Activated naive CD8-positive, alpha-beta T cell (primary cell): Measurements from ENCODE around the gene SUMO3.

Experiments
- H3K27ac Mint-ChIP-seq: one replicate; pipeline ENCODE4 v1.8.0; 2021; ENCODE audit warnings: mixed read lengths
- H3K27me3 Mint-ChIP-seq: one replicate; pipeline ENCODE4 v1.8.0; 2021; ENCODE audit warnings: mixed read lengths
- H3K36me3 Mint-ChIP-seq: one replicate; pipeline ENCODE4 v1.8.0; 2021; ENCODE audit warnings: mixed read lengths
- H3K4me1 Mint-ChIP-seq: one replicate; pipeline ENCODE4 v1.8.0; 2021; ENCODE audit warnings: low read depth, mixed read lengths
- H3K4me3 Mint-ChIP-seq: one replicate; pipeline ENCODE4 v1.8.0; 2021; ENCODE audit warnings: mild to moderate bottlenecking, mixed read lengths
- H3K9me3 Mint-ChIP-seq: one replicate; pipeline ENCODE4 v1.8.0; 2021; ENCODE audit warnings: low read depth, mixed read lengths

The SUMO3 gene

DNA sequence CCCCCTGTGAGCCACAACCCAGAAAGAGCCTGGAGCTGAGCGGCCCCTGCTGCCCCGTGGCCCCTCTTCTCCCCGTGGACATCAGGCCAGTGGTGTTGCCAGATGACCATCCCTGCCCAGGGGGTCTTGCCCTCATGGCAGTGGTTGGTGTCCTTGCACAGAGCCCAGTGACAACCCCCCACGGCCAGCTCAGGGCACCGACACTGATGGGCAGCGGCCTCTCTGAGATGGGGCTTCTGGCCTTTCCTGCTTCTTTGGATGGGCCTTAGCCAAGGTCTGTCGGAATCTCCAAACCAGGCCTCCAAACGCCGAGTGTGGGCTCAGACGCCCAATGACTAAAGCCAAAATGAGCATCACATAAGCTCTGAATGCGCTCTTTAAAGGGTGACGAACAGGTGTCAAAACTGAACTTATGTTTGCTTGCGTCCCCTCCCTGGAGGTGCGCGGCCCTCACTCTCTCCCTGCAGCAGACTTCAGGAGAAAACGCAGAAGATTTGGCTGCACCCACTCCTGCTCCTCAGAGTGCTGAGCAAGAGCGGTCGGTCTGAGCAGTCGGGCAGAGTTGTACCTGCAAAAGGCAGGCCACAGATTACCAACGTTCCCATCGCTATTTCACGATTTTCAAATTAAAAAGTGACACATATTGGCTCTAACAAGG, 58.1 kb downstream of the SUMO3 start:
- Mint-ChIP-seq H3K4me1 (peaks cover 3% of the 10 kb centered on the region), H3K27ac (no peak overlapping the region), H3K36me3 (no peaks in the 10 kb centered on the region), H3K4me3 (no peak overlapping the region), H3K27me3 (no peaks in the 10 kb centered on the region), H3K9me3 (peaks cover 4% of the 10 kb centered on the region)

- no peaks in the 10 kb centered on the region for H3K27me3 Mint-ChIP-seq
- peaks cover 3% of the 10 kb centered on the region for H3K4me1 Mint-ChIP-seq
- no peak overlapping the region for H3K27ac Mint-ChIP-seq
- H3K36me3 Mint-ChIP-seq = no peaks in the 10 kb centered on the region
- H3K4me3 Mint-ChIP-seq = no peak overlapping the region
- H3K9me3 Mint-ChIP-seq = peaks cover 5% of the 10 kb centered on the region
These were observed 58.9 kb downstream of the SUMO3 start for GRCh38 chr21:44758781-44759627.

- Mint-ChIP-seq H3K4me1 (peaks cover 3% of the 10 kb centered on the region), H3K27me3 (no peaks in the 10 kb centered on the region)
These were observed 59.7 kb downstream of the SUMO3 start for GRCh38 chr21:44758141-44758561.

DNA sequence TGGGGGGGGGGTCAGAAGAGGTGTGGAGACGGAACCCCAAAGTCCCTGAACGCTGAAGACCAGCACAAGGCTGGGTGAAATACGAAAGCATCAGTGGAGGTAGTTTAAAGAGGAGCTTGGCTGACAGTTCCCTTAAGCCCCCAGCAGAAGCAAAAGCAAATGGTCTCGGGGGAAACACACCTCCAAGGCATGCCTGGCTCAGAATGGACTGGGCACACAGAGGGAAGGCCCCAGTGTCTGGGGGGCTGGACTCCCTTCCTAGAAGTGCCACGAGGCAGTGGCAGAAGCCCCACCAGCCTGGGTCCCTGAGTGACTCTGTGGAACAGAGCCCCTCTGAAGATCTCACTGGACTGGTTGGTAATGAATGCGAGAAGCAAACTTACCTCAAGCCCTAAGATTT, 60.1 kb downstream of the SUMO3 start:
- peaks cover 3% of the 10 kb centered on the region for H3K4me1 Mint-ChIP-seq
- H3K27me3 Mint-ChIP-seq = no peaks in the 10 kb centered on the region
- peaks cover 5% of the 10 kb centered on the region for H3K9me3 Mint-ChIP-seq
- no peaks in the 10 kb centered on the region for H3K36me3 Mint-ChIP-seq
- no peak overlapping the region for H3K27ac Mint-ChIP-seq
- no peak overlapping the region for H3K4me3 Mint-ChIP-seq

More at GRCh38 chr21:44758141-44758561, 59.7 kb downstream of the SUMO3 start:
- no peak overlapping the region for H3K27ac Mint-ChIP-seq
- H3K36me3 Mint-ChIP-seq = no peaks in the 10 kb centered on the region
- H3K9me3 Mint-ChIP-seq = peaks cover 5% of the 10 kb centered on the region
- H3K4me3 Mint-ChIP-seq = no peak overlapping the region

GRCh38 chr21:44756423-44757185, 61.3 kb downstream of the SUMO3 start:
- Mint-ChIP-seq H3K9me3 (peaks cover 5% of the 10 kb centered on the region), H3K4me1 (peaks cover 3% of the 10 kb centered on the region)

More at GRCh38 chr21:44756423-44757185, 61.3 kb downstream of the SUMO3 start:
- Mint-ChIP-seq H3K36me3 (no peaks in the 10 kb centered on the region), H3K4me3 (no peak overlapping the region), H3K27ac (no peak overlapping the region), H3K27me3 (no peaks in the 10 kb centered on the region)
